Measurements from ENCODE around the gene KIF13A. TPM values are rescaled to one million over a fixed set of nuclear protein-coding genes. Genes with fewer than 3 reads are reported as not detected.

KIF13A gene
- total RNA-seq, 1 experiment from 2014 or later, result 49.3 TPM

- Histone ChIP-seq H3K4me3 (ENCODE audit: low read depth in 2 of 2, low read length in 2 of 2) (no peak overlapping the region), H3K36me3 (ENCODE audit: control insufficient read depth, insufficient read depth, low read length) (no peaks in the 10 kb centered on the region), H3K9me3 (ENCODE audit: control insufficient read depth, insufficient read depth, low read depth, low read length) (no peaks in the 10 kb centered on the region), H3K4me1 (ENCODE audit: control insufficient read depth, insufficient read depth, low read length) (no peaks in the 10 kb centered on the region), H3K27me3 (ENCODE audit: control insufficient read depth, insufficient read depth, low read length) (no peaks in the 10 kb centered on the region), H3K27ac (ENCODE audit: low read length) (no peak overlapping the region)
- in situ Hi-C loops (cut with HindIII; ENCODE audit: low pct_unique_long_range_greater_than_20kb, low sequenced_read_pairs), result no loop called here
- intact Hi-C loops (cut with micrococcal nuclease; ENCODE audit: unreplicated experiment), result no loop called here
- BruUV-seq (replicated peaks), result no TSS peak
- no peak for TF ChIP-seq CTCF (IDR thresholded peaks at IDR 0.05)
- no peak for TF ChIP-seq TCF7L2 (IDR thresholded peaks at IDR 0.05; ENCODE audit: low read depth, low read length)
- TF ChIP-seq REST (IDR thresholded peaks at IDR 0.05; ENCODE audit: insufficient read depth in 1 of 2, low read depth in 2 of 2, low read length in 1 of 2), result no peak
- TF ChIP-seq SIN3A (IDR thresholded peaks at IDR 0.05; ENCODE audit: borderline replicate concordance, insufficient read depth, low read depth, low read length), result no peak
- TF ChIP-seq POLR2AphosphoS5 (IDR thresholded peaks at IDR 0.05; ENCODE audit: low read depth, low read length), result no peak
- ATAC-seq (no peak), DNase-seq (ENCODE audit: low read depth, low spot score) (no peak)
- CTCF ChIA-PET, result no interaction called here
- POLR2A ChIA-PET, result no interaction called here
Observed at GRCh38 chr6:17847203-17847760, 140.2 kb downstream of the KIF13A start.

GRCh38 chr6:17846762-17847161 lies 140.7 kb downstream of the KIF13A start:
- Histone ChIP-seq H3K27ac (ENCODE audit: low read length) (no peak overlapping the region), H3K9me3 (ENCODE audit: control insufficient read depth, insufficient read depth, low read depth, low read length) (no peaks in the 10 kb centered on the region), H3K4me3 (ENCODE audit: low read depth in 2 of 2, low read length in 2 of 2) (no peak overlapping the region), H3K4me1 (ENCODE audit: control insufficient read depth, insufficient read depth, low read length) (no peaks in the 10 kb centered on the region), H3K36me3 (ENCODE audit: control insufficient read depth, insufficient read depth, low read length) (no peaks in the 10 kb centered on the region), H3K27me3 (ENCODE audit: control insufficient read depth, insufficient read depth, low read length) (no peaks in the 10 kb centered on the region)
- no TSS peak for BruUV-seq (replicated peaks)
- no peak for ATAC-seq
- CTCF ChIA-PET, result no interaction called here
- intact Hi-C loops (cut with micrococcal nuclease; ENCODE audit: unreplicated experiment), result no loop called here
- DNase-seq (ENCODE audit: low read depth, low spot score), result no peak
- in situ Hi-C loops (cut with HindIII; ENCODE audit: low pct_unique_long_range_greater_than_20kb, low sequenced_read_pairs), result no loop called here
- TF ChIP-seq CTCF (IDR thresholded peaks at IDR 0.05) (no peak), SIN3A (IDR thresholded peaks at IDR 0.05; ENCODE audit: borderline replicate concordance, insufficient read depth, low read depth, low read length) (no peak), POLR2AphosphoS5 (IDR thresholded peaks at IDR 0.05; ENCODE audit: low read depth, low read length) (no peak), REST (IDR thresholded peaks at IDR 0.05; ENCODE audit: insufficient read depth in 1 of 2, low read depth in 2 of 2, low read length in 1 of 2) (no peak), TCF7L2 (IDR thresholded peaks at IDR 0.05; ENCODE audit: low read depth, low read length) (no peak)
- POLR2A ChIA-PET, result no interaction called here

All from Panc1 (cell line).